ENCODE measurements around the gene PRICKLE3.

PRICKLE3 gene

DNA sequence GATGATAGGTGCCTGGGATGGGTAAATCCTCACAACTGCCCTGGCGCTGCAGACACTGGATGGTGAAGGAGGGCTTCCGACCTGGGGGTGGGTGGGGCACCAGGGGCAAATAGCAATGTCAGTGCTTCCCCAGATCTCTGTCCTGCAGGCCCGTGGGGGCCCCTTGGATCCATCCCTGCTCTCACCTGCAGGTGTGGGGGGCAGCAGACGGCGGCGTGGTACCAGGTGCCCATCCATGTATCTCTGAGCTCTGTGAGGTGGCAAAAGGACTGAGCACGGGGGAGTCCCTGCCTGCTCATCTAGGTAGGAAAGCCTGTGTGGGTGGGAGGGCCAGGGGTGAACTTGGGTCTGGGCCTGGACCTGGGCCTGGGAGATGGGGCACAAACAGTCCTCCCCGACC lies 20.4 kb upstream of the PRICKLE3 start:
- no peak for DNase-seq (ENCODE audit: low read depth)

DNA sequence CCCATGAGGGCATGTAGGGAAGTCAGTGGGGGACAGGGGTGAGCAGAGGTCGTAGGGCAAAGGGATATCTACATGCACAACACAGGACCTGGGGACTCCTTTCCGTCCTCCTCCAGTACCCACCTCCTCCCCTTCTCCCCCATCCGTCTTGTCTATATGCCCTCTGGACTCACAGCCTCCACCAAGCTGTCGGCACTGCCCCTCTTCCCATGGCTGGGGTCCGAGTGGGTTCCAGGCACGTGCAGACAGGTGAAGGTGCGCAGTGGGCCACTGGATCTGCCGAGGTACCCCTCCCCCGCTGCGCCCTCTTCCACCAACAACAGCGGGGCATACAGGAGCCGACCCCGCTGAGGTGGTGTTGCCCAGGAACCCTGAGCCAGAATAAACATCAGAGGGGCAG lies 19.3 kb upstream of the PRICKLE3 start:
- DNase-seq (ENCODE audit: low read depth), result no peak

DNA sequence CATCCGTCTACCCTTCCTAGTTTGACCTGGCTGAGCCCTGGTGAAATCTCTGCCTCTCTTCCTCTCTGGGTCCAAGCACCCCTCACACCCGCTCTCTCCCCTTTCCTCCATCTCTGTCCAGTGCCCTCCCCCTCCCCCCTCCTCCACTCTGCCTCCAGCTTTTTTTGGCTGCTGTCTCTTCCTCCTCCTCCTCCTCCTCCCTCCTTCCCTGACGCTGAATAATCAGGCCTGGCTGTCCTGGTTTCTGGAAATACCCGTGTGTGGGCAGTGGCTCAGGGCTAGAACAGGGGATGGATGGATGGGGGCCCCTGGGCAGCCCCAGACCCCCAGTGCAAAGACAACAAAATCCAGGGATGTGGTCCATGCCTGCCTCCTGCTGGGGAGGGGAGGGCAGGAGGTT lies 18.5 kb upstream of the PRICKLE3 start:
- DNase-seq (ENCODE audit: low read depth), result no peak

DNA sequence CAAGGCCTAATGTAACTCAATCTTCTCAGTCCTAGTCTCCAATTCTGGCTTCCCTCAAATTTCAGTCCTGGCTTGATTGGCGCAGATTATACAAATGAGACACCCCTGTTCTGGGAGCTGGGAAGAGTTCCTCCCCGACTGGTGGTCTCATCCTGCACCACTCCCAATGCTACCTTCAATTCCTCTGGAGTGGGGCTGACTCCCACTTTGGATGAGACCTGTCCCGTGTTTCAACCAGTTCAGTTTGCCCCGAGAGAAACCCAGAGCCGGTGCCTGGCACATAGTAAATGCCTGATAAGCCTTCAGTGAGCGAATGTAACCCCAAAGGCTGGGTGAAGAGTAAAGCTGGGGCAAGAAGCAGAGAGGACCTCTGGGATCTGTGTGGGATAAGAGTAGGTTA lies 17.8 kb upstream of the PRICKLE3 start:
- no peak for DNase-seq (ENCODE audit: low read depth)

DNA sequence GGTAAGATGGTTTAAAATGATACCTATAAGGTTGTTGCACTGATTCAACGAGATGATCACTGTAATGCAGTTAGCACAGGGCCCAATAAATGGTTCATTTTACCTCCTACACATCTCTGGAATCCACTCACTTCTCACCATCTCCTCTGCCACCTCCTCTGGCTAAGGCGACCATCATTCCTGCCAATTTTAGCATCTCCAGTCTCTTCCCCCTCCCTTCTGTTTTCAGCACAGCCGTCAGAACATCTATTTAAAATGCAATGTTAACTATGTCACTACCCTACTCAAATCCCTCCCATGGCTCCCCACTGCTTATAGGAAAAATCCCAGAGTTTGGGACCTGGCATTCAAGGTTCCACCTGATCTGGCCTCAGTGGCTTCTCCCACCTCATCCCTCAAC lies 17.4 kb upstream of the PRICKLE3 start:
- no peak for DNase-seq (ENCODE audit: low read depth)

DNA sequence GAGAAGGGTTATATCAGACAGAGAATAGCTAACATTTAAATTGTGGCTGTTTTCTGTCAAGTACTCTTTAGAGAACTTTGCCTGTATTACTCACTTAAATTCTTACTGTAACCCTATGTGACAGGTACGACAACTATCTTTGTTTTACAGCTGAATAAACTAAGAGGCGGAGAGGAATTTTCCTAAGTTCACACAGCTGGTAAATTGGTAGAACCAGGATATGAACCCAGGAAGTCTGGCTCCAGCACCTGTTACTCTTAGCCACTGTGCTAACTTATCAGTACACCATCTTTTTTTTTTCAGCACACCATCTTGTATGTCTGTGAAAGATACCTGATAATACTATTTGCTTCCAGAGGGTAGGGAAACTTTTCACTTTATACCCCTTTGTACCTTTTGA lies 15.8 kb upstream of the PRICKLE3 start:
- no peak for DNase-seq (ENCODE audit: low read depth)

DNA sequence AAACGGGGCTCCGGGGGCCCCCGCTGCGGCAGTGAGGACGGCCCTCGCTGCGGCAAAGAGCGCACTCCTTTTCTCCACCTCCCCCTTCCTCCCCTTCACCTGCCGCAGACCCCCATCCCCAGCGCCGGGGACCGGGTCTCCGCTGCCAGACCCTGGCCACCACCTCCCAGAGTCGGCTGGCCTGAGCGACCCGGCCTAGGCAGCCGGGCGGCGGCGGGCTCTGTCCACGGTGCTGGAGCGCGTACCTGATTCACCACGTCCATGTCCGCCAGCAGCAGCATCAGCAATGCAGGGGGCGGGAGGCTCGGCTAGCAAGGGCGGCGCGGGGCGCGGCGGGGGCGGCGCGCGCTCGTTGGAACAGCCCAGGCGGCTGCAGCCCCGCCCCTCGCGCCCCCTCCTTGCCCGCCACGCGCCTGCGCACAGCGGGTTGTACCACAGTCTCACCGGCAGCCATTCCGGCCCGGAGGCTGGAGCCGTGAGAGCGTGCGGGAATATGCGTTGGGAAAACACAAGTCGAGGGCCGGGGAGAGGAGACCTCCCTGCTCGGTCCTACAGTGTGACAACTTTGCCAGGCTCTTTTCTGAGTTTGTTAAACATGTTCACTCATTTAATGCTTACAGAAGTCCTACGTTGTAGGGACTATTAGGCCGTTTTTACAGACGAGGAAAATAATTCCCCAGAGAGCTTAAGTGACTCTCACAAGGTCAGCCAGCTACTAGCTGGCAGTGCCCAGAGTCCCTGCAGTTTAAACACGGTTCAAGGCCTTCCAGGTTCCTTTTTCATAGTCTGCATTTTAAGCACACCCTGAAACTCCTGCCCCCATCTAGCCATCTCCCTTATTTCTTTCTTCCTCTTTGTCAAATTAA lies 14.0 kb upstream of the PRICKLE3 start, which contains the start of gene SYP:
TSS of gene SYP (minus strand) at position 288 of the 866 bp plus-strand sequence. CDS start at position 281, 7 bp downstream.
- peak; percentile 81 for DNase-seq (ENCODE audit: low read depth)

DNA sequence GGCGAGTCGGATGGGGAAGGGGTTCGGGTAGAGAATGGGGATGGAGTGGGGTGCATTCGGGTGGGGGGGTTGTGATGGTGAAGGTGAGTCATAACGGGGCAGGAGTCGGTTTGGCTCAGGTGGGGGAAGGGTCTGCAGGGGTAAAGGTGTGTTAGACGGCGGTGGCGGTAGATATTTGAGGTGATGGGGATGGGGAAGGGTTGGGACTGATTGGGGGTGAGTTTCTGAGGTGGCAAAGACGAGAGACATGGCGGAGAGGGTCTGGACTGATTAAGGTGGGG lies 13.1 kb upstream of the PRICKLE3 start:
- DNase-seq (ENCODE audit: low read depth), result no peak

DNA sequence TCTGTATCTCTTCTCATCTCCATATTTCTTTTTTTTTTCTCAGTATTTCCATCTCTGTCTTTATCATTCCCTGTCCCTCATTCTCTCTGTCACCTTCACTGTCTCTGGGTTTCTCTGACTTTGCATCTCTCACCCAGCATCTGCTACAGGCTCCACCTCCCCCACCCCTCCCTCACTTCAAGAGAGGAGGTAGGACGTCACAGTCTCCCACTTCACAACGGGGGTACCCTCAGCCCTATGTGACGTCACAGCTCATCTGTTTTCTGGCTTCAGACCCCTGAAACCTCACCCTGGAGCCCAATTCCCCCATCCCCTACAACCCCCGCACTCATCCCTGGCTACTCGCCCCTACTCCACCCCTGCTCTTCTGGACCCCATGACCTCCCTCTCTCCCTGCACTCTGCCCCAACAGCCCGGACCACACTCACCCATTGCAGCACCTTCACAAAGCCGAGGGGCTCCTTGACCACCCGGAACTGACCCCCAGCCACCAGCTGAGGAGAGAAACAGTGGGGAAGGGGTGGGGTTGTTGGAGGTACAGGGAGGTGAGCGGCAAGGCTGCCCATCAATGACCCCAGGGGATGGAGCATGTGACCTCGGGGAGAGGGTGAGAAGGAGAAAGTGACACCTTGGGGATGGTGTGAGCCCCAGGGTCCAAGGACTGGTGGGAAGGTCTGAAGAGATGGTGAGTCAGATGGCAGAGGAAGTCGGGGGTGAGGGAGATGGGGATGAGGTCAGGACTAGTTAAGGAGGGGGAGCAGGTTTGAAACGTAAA lies 12.6 kb upstream of the PRICKLE3 start:
- no peak for DNase-seq (ENCODE audit: low read depth)

DNA sequence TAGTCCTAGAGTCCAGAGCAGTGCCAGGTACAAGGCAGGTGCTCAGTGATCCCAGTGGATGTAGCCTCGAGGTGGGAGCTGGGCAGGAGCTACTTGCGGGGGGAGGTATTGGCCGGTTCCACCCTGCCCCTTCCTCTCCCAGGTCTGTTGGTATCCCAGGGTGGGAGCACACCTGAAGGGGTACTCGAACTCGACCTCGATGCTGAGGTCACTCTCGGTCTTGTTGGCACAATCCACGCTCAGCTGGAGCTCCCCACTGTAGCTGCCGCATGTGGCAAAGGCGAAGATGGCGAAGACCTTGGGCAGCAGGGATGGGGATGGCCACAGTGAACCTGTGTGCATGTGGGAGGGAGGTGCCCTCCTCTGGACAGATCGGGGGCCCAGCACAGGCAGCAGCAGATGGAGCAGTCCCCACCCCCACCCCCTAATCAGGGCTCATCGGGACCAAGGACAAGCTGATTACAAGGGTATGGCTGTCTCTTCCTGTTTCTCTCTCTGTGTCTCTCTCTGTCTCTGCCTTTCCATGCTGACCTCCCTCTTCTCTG lies 11.4 kb upstream of the PRICKLE3 start:
- no peak for DNase-seq (ENCODE audit: low read depth)

DNA sequence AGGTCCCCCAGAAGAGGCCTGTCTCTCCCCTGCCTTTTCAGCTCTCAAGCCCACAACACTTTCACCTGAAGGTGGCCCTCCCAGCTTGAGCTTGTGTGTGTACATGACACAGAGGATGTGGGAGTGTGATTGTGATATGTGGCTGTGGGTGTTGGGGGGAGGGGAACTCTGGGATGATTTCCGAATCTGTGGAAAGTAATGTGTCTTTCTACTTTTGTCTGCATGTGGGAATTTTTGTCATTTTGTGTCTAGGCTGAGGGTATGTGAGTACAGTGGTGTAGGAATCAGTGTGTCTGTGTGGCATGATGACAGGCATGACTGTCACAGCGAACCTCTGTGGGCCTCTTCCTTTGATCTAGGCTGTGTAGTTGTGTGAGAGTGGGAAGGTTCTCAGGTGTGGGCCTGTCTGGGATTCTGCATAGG lies 7.4 kb upstream of the PRICKLE3 start:
- no peak for DNase-seq (ENCODE audit: low read depth)

DNA sequence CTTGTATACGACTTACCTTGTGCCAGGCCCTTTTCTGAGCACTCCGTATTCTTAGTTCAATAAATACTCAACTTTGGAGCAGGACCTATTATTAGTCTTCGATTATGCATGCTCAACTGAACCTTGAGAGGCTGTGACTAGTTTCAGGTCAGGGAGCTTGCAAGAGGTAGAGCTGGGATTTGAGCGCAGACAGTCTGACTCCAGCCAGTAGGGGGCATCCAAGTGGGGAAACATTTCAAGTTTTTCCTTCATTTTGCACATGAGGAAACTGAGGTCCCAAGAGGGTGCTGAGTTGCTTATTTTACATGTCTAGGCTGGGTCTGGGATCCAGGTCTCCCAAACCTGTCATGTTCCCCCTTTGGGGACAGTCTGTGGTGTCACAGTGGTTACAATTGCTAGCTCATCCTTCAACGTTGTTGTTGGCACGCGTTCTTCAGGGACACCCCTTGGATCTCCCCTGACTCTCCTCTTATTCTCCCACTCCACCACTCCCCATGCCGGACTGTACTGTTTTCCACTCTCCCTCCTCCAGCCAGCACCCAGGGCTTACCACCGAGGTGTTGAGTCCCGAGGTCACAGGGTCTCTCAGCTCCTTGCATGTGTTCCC lies 6.7 kb upstream of the PRICKLE3 start:
- no peak for DNase-seq (ENCODE audit: low read depth)

DNA sequence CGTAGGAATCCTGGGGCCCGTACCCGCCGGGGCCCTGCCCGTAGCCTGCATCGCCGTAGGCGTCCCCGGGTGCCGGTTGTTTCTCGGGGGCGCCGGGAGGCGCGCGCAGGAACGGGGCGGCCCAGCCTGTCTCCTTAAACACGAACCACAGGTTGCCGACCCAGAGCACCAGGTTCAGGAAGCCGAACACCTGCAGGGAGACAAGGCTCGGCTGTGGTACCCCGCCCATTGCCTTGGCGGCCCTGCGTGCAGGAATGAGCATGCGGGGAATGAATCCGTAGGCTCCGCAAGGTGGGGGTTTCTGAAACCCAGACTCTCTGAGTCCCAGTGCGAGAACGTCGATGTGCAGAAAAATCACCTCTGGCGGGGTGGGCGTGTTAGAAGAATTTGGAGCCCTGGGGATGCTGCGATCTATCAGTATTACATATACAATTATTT lies 5.4 kb upstream of the PRICKLE3 start:
- no peak for DNase-seq (ENCODE audit: low read depth)

DNA sequence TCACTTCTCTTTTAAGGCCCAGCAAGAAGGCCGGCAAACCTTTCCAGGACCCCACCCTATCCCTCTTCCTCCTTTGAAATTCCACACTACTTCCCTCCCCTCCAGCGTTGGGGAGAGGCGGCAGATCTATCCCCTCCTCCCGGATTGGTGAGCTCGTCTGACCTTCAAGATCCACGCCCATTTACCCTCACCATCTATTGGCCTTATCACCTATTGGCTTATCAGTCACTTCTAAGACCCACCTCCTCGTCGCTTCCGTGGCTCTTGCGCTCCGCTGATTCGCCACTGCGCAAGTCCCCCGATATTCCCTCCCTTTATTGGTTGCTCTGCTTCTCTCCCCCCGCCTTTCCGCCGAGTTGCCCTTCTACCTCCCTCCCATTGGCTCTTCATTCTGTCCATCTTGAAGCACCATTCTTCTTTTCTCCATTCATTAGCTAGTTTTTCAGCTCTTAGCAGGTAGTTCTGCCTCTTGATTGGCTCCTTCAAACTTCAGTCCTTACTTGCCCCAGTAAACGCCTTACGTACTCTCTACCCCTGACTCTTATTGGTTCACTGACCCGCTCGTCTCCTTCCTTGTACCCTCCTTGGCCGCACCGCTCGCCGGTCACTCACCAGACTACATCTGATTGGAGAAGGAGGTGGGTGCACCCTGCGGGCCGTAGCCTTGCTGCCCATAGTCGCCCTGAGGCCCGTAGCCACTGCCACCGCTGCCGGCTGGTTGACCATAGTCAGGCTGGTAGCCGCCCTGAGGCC lies 4.8 kb upstream of the PRICKLE3 start:
- DNase-seq (ENCODE audit: low read depth), result peak; percentile 58

DNA sequence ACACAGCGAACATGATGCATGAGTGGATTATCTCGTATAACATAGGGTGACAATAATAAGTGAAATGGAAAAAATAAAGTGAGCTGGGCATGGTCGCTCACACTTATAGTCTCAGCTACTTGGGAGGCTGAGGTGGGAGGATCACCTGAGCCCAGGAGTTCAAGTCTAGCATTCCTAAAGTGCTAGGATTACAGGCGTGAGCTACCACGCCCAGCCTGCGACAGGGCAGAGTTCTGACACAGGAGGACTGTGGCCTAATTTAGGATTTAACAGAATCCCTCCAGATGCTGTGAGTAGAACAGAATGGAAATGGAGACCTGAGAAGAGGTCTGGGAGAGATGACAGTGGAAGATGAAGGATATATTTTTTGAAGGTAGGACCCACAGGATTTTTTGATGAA lies 3.4 kb upstream of the PRICKLE3 start:
- DNase-seq (ENCODE audit: low read depth), result no peak

DNA sequence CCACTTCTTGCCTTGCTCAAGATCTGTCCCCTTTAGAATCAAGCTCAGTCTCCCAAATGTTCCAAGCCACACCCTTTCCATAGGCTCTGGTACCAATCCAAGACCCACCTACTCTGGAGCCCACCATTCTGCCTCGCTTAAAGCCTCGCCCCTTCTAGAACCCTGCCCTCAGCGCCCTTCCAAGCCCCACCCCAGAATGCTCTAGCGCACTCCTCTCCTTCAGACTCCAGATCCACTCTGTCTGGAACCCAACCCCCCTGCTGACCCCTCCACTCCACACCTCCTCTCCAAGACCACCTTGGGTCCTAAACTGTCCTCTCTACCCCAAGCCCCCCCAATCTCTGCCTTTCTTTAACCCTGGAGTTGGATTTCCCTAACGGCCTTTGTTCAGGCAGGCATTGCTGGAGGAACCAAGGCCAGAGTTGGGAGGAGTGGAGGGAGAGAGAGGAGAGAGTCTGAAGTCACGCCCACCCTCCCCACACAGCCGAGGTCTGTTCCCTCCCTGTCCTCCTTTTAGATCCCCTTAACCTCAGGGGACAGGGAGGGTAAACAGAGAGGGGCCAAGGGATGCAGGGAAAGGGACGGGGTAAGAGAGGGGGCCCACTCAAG lies 2.4 kb upstream of the PRICKLE3 start:
- no peak for DNase-seq (ENCODE audit: low read depth)

DNA sequence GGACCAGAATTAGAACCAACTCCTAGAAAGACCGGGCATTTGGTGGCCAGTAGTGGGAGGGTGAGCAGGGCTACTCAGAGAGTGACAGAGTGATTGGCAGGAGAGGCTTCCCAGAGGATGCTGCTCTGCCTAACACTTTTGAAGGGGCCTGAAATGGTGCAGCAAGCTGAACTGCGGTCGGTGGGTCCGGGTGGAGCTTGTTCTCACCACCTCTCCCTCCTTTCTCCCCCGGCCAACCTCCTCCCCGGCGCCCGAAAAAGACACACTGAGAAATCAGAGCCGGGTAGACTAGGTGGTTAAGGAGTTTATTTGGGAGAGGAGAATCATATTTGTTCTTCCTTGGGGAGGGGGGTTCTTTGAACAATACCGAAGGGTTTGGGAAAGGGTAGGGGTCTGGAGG lies 1.4 kb upstream of the PRICKLE3 start:
- no peak for DNase-seq (ENCODE audit: low read depth)

DNA sequence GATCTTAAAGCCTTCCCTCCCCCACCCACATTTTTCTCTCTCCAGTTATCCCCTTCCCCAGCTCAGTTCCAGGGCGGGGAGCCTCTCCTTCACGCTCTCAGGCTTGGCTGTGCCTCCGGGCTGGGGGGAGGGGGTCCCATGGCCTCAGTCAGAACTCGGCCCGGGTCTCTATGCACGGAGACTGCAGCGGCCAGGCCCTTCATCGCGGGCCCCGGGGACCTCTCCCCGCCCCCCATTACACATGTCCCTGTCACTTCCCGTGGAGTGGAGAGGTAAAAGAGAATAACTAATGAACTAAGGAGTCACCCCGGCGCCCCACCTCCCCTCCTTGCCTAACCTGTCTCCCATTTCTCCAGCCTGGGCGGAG lies 838 bp upstream of the PRICKLE3 start:
- no peak for DNase-seq (ENCODE audit: low read depth)

DNA sequence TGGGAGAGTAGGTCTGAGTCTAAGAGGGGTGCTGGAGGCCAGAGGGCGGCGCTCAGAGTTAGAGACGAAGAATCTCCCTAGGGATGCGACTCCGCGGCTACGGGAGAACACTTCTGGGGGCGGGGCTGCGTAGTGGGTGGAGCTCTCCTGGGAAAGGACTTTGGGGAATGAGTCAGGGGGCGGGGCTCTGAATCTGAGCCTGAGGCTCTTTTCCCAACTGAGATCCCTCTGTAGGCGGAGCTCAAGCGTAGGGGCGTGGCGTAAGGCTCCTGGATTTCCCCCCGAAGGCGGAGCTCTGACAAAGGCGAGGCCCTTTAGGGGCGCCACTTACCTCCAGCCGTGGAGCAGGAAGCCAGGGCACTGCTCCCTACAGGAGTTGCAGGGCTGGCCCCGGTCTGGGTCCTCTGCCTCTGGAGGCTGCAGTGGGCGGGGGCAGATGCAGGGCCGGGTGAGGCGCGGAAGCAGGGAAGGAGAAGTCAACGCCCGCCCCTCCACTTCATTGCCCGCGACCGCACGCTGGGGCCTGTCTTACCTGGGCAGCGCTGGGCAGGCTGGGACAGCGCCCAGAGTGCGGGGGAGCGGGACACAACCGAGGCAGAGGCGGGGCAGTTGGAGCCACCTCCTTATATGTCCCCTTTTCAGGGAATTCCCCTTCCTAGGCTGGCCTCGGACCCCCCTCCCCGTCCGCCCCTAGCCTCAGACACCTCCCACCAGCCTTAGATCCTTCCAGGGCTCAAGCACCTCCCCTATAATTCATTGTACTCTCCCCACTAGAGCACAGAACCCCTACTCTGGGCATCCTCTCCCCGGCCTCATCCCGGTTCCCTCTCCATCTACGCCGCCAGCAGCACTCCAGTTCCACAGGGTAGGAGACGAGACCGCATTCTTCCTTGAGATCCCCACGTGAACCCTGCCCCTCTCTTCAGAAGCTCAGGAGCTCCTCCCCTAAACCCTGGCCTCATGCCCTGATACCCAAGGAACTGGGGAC lies 1.6 kb downstream of the PRICKLE3 start:
- DNase-seq (ENCODE audit: low read depth), result no peak

DNA sequence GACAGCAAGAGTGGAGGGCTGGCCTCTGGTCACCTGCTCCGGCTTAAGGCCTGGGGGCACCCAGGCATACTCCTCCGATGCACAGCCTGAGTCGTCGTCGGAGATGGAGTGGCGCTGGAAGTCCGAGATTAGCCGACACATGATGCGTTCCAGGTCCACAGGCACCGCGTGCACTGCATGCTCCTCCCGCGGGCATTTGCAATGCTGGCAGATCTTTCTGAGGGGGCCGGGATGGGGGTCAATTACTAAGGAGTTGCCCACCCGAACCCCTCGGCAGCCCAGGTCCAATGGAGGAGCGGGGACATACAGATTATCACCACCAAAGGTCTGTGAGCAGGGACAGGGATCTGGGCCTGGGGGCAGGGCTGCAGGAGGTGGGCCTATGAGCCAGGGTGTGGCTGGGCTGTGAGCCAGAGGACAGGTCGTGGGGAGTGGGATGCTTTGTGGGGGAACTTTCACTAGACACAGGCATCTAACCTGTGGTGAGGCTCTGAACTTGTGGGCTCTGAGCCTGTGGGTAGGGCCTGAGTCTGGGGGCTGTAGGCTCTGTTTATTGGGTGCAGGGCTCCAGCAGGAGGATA lies 2.4 kb downstream of the PRICKLE3 start:
- DNase-seq (ENCODE audit: low read depth), result no peak

Measured in activated T-cell treated with anti-CD3 and anti-CD28 coated beads for 1 hour (primary cell).